Upper lobe of left lung (tissue), 4 donors: ENCODE data around the gene CRKL.

Experiments
- CTCF ChIP-seq, 6 experiments: fragments of 450-650 bp in 4 of 6; fragments of 200-600 bp in 2 of 6; sonication (generic) in 2 of 6; IDR thresholded peaks; one replicate each; pipeline ENCODE4 v1.5.1; 2016 to 2019; ENCODE audit warnings: antibody characterized with exemption in 6 of 6
- EP300 ChIP-seq, 4 donors: sonication (generic); formaldehyde crosslinking; IDR thresholded peaks; one replicate each; pipeline ENCODE4 v1.5.1; 2017; ENCODE audit warnings: antibody characterized with exemption in 4 of 4, control low read depth in 2 of 4
- POLR2A ChIP-seq, 4 donors: fragments of 450-650 bp; IDR thresholded peaks; one replicate each; pipeline ENCODE4 v1.5.1; 2016 to 2017; ENCODE audit warnings: antibody characterized with exemption in 4 of 4, mild to moderate bottlenecking in 2 of 4

DNA sequence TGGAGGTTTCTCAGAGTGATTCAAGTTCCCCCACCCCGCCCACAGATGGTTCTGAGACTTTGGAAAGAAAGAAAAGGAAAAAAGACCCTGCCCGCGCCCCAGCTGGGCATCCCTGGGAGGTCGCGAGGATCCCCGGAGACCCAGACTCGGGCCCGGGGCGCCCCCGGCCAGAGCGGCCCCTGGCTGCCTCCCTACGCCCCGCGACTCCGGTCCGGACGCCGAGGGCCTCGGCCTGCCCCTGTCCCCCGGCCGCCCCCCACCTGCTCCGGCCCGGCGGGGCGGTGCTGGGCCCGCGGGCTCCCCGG lies 47.5 kb downstream of the CRKL start:
- no peak for TF ChIP-seq CTCF (IDR thresholded peaks at IDR 0.05)
- no peak for TF ChIP-seq POLR2A (IDR thresholded peaks at IDR 0.05)
- TF ChIP-seq EP300 (IDR thresholded peaks at IDR 0.05) = no peak
